HEK293 (cell line): Measurements from ENCODE around the gene ICAM2.

ENCODE experiments used
- CTCF ChIA-PET: fragments of 350-600 bp; formaldehyde crosslinking; extraction: SDS; loops from one replicate; lab custom pipeline; 2021; ENCODE audit warnings: antibody characterized with exemption; lab: Yijun Ruan, JAX
- POLR2A ChIA-PET: fragments of 300-600 bp; formaldehyde crosslinking; extraction: SDS; loops from one replicate; lab custom pipeline; 2020; ENCODE audit warnings: antibody characterized with exemption, inconsistent platforms; lab: Yijun Ruan, JAX
- H3K27ac ChIP-seq: fragments of 200-500 bp; sonication (Bioruptor generic); 2 replicates; pipeline ENCODE4 v1.5.1; 2014; ENCODE audit warnings: low read depth, low read length, control low read depth, inconsistent platforms; ENCODE audit errors: extremely low read depth
- H3K36me3 ChIP-seq, 2 experiments: fragments of 200-500 bp in 1 of 2; sonication (Bioruptor generic) in 1 of 2; 1 replicate in 1 of 2; 2 replicates in 1 of 2; pipeline ENCODE4 v1.5.1; 2014 to 2017; ENCODE audit warnings: inconsistent platforms in 2 of 2, low read length in 2 of 2; ENCODE audit not compliant: control insufficient read depth in 2 of 2, insufficient read depth in 1 of 2
- H3K4me1 ChIP-seq: fragments of 200-500 bp; sonication (Bioruptor generic); 2 replicates; pipeline ENCODE4 v1.5.1; 2014; ENCODE audit warnings: mild to moderate bottlenecking, low read length, inconsistent platforms; ENCODE audit not compliant: control insufficient read depth, insufficient read depth
- H3K4me3 ChIP-seq: 2 replicates; pipeline ENCODE4 v1.5.1; 2011; ENCODE audit warnings: low read depth, mild to moderate bottlenecking, control low read depth, low read length, moderate library complexity
- H3K9me3 ChIP-seq: fragments of 200-500 bp; sonication (Bioruptor generic); 2 replicates; pipeline ENCODE4 v1.5.1; 2014; ENCODE audit warnings: low read depth, low read length, inconsistent platforms; ENCODE audit not compliant: control insufficient read depth, insufficient read depth
- HOXA7 ChIP-seq: sonication (generic); formaldehyde crosslinking; IDR thresholded peaks from 2 replicates; pipeline ENCODE4 v1.8.1; 2022; ENCODE audit warnings: missing genetic modification reagents, borderline replicate concordance
- OSR2 ChIP-seq: fragments of 450-650 bp; formaldehyde crosslinking; IDR thresholded peaks from 2 replicates; pipeline ENCODE4 v1.5.1; 2016; ENCODE audit warnings: missing biosample characterization, missing genetic modification characterization
- PRDM1 ChIP-seq: fragments of 450-650 bp; formaldehyde crosslinking; IDR thresholded peaks from 2 replicates; pipeline ENCODE4; 2016; ENCODE audit warnings: missing biosample characterization, missing genetic modification characterization
- RBAK ChIP-seq: fragments of 450-650 bp; formaldehyde crosslinking; IDR thresholded peaks from 2 replicates; pipeline ENCODE4 v1.5.1; 2016; ENCODE audit warnings: missing biosample characterization, missing genetic modification characterization
- SP2 ChIP-seq: fragments of 450-650 bp; formaldehyde crosslinking; IDR thresholded peaks from 2 replicates; pipeline ENCODE4 v1.5.1; 2016; ENCODE audit warnings: missing biosample characterization, missing genetic modification characterization
- ZBTB44 ChIP-seq: fragments of 450-650 bp; IDR thresholded peaks from 2 replicates; pipeline ENCODE4 v1.5.1; 2018; ENCODE audit warnings: missing biosample characterization, mild to moderate bottlenecking, missing genetic modification characterization
- ZNF16 ChIP-seq: fragments of 450-650 bp; formaldehyde crosslinking; IDR thresholded peaks from 2 replicates; pipeline ENCODE4 v1.5.1; 2016; ENCODE audit warnings: low read depth, missing biosample characterization, missing genetic modification characterization
- ZNF184 ChIP-seq: fragments of 450-650 bp; IDR thresholded peaks from 2 replicates; pipeline ENCODE4 v1.5.1; 2018; ENCODE audit warnings: missing biosample characterization, mild to moderate bottlenecking, missing genetic modification characterization
- ZNF366 ChIP-seq: fragments of 450-650 bp; formaldehyde crosslinking; conservative IDR thresholded peaks from 2 replicates; pipeline ENCODE4 v1.5.1; 2016; ENCODE audit warnings: missing biosample characterization, missing genetic modification characterization
- ZNF549 ChIP-seq: fragments of 450-650 bp; IDR thresholded peaks from 2 replicates; pipeline ENCODE4 v1.5.1; 2018; ENCODE audit warnings: missing biosample characterization, missing genetic modification characterization, mild to moderate bottlenecking, inconsistent platforms, moderate library complexity
- ZNF560 ChIP-seq: fragments of 450-650 bp; formaldehyde crosslinking; IDR thresholded peaks from 2 replicates; pipeline ENCODE4 v1.5.1; 2017; ENCODE audit warnings: missing biosample characterization, missing genetic modification characterization, borderline replicate concordance
- ZNF610 ChIP-seq: fragments of 450-650 bp; formaldehyde crosslinking; IDR thresholded peaks from 2 replicates; pipeline ENCODE4 v1.5.1; 2016; ENCODE audit warnings: missing biosample characterization, missing genetic modification characterization, borderline replicate concordance
- ZNF701 ChIP-seq: fragments of 450-650 bp; formaldehyde crosslinking; IDR thresholded peaks from 2 replicates; pipeline ENCODE4 v1.5.1; 2016; ENCODE audit warnings: missing biosample characterization, missing genetic modification characterization
- ZNF768 ChIP-seq: fragments of 450-650 bp; formaldehyde crosslinking; IDR thresholded peaks from 2 replicates; pipeline ENCODE4 v1.5.1; 2018; ENCODE audit warnings: missing biosample characterization, mild to moderate bottlenecking, missing genetic modification characterization
- ZNF785 ChIP-seq: fragments of 450-650 bp; formaldehyde crosslinking; IDR thresholded peaks from 2 replicates; pipeline ENCODE4 v1.5.1; 2016; ENCODE audit warnings: missing biosample characterization, missing genetic modification characterization
- ZNF843 ChIP-seq: fragments of 450-650 bp; formaldehyde crosslinking; IDR thresholded peaks from 2 replicates; pipeline ENCODE4 v1.5.1; 2016; ENCODE audit warnings: missing biosample characterization, missing genetic modification characterization
- ZXDB ChIP-seq: fragments of 450-650 bp; formaldehyde crosslinking; IDR thresholded peaks from 2 replicates; pipeline ENCODE4 v1.5.1; 2016; ENCODE audit warnings: missing biosample characterization, missing genetic modification characterization
- TF ChIP-seq, protein P1 (sequence below): fragments of 450-650 bp; formaldehyde crosslinking; IDR thresholded peaks from 2 replicates; pipeline ENCODE4 v1.5.1; 2017; ENCODE audit warnings: missing biosample characterization, missing genetic modification characterization
- TF ChIP-seq, protein P2 (sequence below): fragments of 450-650 bp; formaldehyde crosslinking; IDR thresholded peaks from 2 replicates; pipeline ENCODE4 v1.5.1; 2017; ENCODE audit warnings: missing biosample characterization, missing genetic modification characterization
- TF ChIP-seq, protein P3 (sequence below): fragments of 450-650 bp; formaldehyde crosslinking; IDR thresholded peaks from 2 replicates; pipeline ENCODE4 v1.5.1; 2016; ENCODE audit warnings: missing biosample characterization, missing genetic modification characterization
- TF ChIP-seq, protein P4 (sequence below): fragments of 450-650 bp; formaldehyde crosslinking; IDR thresholded peaks from 2 replicates; pipeline ENCODE4 v1.5.1; 2016; ENCODE audit warnings: missing biosample characterization, missing genetic modification characterization
- TF ChIP-seq, protein P5 (sequence below): fragments of 450-650 bp; formaldehyde crosslinking; IDR thresholded peaks from 2 replicates; pipeline ENCODE4 v1.5.1; 2016; ENCODE audit warnings: missing biosample characterization, missing genetic modification characterization

Gene ICAM2

DNA sequence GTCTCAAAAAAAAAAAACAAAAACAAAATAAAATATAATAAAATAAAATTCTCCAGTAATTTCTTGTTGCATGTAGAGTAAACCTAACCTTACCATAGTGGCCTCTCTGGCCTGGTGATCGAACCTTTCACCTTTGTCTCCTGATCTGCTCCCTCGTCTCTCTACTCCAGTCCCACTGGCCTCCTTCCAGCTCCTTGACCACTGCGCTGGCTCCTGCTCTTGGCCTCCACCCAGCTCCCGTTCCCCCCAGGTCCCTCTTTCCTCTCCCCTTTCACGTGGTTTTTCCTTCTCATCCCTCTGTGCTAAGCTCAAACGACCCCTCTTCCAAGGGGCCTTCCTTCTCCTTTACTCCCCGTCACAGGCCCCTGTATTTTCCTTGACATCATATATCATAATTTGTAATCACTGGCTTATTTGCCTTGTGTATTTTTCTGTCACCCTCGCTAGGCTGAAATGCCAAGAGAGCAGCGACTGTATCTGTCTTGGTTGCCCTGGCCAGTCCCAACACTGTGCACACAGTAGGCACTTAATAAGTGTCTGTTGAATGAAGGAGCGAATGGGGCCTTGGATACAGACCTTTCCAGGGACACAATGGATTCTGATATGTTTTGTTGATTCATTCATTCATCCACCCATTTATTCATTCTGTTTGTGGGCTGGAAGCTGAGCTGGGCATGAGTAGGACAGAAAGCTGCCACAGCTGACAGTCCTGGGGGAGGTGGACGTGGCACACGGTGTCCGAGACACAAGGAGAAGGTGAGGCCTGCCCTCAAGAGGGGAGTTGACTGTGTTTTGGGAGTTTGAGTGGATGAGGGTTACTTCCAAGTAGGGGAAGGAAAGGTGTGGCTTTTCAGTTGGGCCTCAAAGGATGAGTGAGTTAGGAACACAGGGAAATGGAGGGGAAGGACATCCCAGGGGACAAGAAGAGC is 41.9 kb downstream of the ICAM2 start:
- no peak overlapping the region for H3K27ac ChIP-seq
- H3K9me3 ChIP-seq: no peaks in the 10 kb centered on the region
- no peaks in the 10 kb centered on the region for H3K4me1 ChIP-seq
- ChIA-PET CTCF (interaction anchor here (0.6 to 1.4 kb wide), 5 partner anchors 14 to 67 kb away, joined by 3 to 6 read pairs (median 4); no protein-coding TSS in a partner anchor), POLR2A (no interaction called here)
- no peak for TF ChIP-seq ZNF610 (tag by site-specific recombination)
- TF ChIP-seq ZNF549 (tag by site-specific recombination): no peak
- TF ChIP-seq SP2: no peak
- TF ChIP-seq, protein P1, sequence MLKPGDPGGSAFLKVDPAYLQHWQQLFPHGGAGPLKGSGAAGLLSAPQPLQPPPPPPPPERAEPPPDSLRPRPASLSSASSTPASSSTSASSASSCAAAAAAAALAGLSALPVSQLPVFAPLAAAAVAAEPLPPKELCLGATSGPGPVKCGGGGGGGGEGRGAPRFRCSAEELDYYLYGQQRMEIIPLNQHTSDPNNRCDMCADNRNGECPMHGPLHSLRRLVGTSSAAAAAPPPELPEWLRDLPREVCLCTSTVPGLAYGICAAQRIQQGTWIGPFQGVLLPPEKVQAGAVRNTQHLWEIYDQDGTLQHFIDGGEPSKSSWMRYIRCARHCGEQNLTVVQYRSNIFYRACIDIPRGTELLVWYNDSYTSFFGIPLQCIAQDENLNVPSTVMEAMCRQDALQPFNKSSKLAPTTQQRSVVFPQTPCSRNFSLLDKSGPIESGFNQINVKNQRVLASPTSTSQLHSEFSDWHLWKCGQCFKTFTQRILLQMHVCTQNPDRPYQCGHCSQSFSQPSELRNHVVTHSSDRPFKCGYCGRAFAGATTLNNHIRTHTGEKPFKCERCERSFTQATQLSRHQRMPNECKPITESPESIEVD (tag by site-specific recombination): no peak
- H3K4me3 ChIP-seq: no peak overlapping the region
- H3K36me3 ChIP-seq: no peaks in the 10 kb centered on the region

DNA sequence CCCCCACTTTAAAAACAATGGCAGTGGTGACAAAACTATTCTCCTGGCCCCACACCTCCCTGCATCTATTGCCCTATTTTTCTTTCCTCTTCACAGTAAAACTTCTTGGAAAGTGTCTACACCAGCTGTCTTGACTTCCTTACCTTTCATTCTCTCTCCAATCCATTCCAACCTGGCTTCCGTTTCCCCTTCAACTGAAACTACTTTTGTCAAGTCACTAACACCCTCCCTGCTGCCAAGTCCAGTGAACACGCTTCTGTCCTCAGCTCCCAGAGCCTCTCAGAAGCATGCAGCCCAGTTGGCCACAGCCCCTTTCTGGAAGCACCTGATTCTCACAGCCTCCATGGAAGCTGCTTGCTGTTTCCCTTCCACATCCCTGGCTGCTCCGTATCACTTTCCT is 43.7 kb downstream of the ICAM2 start:
- Histone ChIP-seq H3K4me1 (no peaks in the 10 kb centered on the region), H3K4me3 (no peak overlapping the region), H3K9me3 (no peaks in the 10 kb centered on the region), H3K27ac (no peak overlapping the region), H3K36me3 (no peaks in the 10 kb centered on the region)
- POLR2A ChIA-PET: no interaction called here
- CTCF ChIA-PET: interaction anchor here (0.7 to 2.8 kb wide), 5 partner anchors 26 to 157 kb away, joined by 3 to 7 read pairs (median 3); partner anchors contain the start of gene CSHL1
- TF ChIP-seq, protein P2, sequence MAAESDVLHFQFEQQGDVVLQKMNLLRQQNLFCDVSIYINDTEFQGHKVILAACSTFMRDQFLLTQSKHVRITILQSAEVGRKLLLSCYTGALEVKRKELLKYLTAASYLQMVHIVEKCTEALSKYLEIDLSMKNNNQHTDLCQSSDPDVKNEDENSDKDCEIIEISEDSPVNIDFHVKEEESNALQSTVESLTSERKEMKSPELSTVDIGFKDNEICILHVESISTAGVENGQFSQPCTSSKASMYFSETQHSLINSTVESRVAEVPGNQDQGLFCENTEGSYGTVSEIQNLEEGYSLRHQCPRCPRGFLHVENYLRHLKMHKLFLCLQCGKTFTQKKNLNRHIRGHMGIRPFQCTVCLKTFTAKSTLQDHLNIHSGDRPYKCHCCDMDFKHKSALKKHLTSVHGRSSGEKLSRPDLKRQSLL (tag by site-specific recombination): no peak
- TF ChIP-seq ZNF560 (tag by site-specific recombination) (no peak), ZXDB (tag by site-specific recombination) (no peak), ZNF843 (no peak), ZNF184 (tag by site-specific recombination) (no peak), RBAK (tag by site-specific recombination) (no peak), ZNF16 (no peak), ZNF701 (tag by site-specific recombination) (no peak), PRDM1 (tag by site-specific recombination) (no peak), OSR2 (tag by site-specific recombination) (no peak), HOXA7 (no peak), ZNF768 (tag by site-specific recombination) (no peak), ZNF366 (no peak), ZBTB44 (tag by site-specific recombination) (no peak), ZNF785 (tag by site-specific recombination) (no peak)
- TF ChIP-seq, protein P3, sequence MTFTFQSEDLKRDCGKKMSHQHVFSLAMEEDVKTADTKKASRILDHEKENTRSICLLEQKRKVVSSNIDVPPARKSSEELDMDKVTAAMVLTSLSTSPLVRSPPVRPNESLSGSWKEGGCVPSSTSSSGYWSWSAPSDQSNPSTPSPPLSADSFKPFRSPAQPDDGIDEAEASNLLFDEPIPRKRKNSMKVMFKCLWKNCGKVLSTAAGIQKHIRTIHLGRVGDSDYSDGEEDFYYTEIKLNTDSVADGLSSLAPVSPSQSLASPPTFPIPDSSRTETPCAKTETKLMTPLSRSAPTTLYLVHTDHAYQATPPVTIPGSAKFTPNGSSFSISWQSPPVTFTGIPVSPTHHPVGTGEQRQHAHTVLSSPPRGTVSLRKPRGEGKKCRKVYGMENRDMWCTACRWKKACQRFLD (tag by site-specific recombination): no peak
- TF ChIP-seq, protein P4, sequence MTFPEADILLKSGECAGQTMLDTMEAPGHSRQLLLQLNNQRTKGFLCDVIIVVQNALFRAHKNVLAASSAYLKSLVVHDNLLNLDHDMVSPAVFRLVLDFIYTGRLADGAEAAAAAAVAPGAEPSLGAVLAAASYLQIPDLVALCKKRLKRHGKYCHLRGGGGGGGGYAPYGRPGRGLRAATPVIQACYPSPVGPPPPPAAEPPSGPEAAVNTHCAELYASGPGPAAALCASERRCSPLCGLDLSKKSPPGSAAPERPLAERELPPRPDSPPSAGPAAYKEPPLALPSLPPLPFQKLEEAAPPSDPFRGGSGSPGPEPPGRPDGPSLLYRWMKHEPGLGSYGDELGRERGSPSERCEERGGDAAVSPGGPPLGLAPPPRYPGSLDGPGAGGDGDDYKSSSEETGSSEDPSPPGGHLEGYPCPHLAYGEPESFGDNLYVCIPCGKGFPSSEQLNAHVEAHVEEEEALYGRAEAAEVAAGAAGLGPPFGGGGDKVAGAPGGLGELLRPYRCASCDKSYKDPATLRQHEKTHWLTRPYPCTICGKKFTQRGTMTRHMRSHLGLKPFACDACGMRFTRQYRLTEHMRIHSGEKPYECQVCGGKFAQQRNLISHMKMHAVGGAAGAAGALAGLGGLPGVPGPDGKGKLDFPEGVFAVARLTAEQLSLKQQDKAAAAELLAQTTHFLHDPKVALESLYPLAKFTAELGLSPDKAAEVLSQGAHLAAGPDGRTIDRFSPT (tag by site-specific recombination): no peak
- TF ChIP-seq, protein P5, sequence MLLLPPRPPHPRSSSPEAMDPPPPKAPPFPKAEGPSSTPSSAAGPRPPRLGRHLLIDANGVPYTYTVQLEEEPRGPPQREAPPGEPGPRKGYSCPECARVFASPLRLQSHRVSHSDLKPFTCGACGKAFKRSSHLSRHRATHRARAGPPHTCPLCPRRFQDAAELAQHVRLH (tag by site-specific recombination): no peak
